ENCODE results near the gene NCS1. TPM values are rescaled to one million over a fixed set of nuclear protein-coding genes. Genes with fewer than 3 reads are reported as not detected.

Gene NCS1
- total RNA-seq, 1 experiment from 2014 or later: 68.7 TPM

GRCh38 chr9:130187523-130187846 lies 15.3 kb downstream of the NCS1 start:
- Histone ChIP-seq H3K4me3 (replicated peaks in 1 of 2; ENCODE audit: low read depth in 1 of 2, low read length in 2 of 2) (peak overlapping the region; percentile 53 to 56), H2AFZ (ENCODE audit: low read depth, low read length, poor library complexity, severe bottlenecking) (no peak overlapping the region), H3K36me3 (ENCODE audit: control insufficient read depth in 1 of 2, insufficient read depth in 2 of 2, low read length in 2 of 2) (no peaks in the 10 kb centered on the region), H3K9me3 (ENCODE audit: control insufficient read depth in 1 of 2, insufficient read depth in 1 of 2, low read depth in 1 of 2, low read length in 2 of 2) (no peaks in the 10 kb centered on the region), H3K4me1 (ENCODE audit: control insufficient read depth in 1 of 2, insufficient read depth in 2 of 2, low read length in 2 of 2) (peaks cover 24 to 56% of the 10 kb centered on the region in 2 experiments), H3K9me2 (ENCODE audit: insufficient read depth) (no peaks in the 10 kb centered on the region), H3K27ac (ENCODE audit: low read depth, low read length) (peak overlapping the region; percentile 75), H3K4me2 (ENCODE audit: low read length) (peak overlapping the region; percentile 86), H3K27me3 (ENCODE audit: insufficient read depth, low read length) (no peaks in the 10 kb centered on the region), H4K20me1 (ENCODE audit: insufficient read depth) (peaks cover 9% of the 10 kb centered on the region; the same call in 1 of the 2 replicates), H3K9ac (ENCODE audit: low read length) (peak overlapping the region; percentile 56), H3K79me2 (ENCODE audit: insufficient read depth, low read length) (peaks cover 96% of the 10 kb centered on the region)
- ATAC-seq (no peak), DNase-seq (ENCODE audit: low read depth, low spot score) (no peak)
- ChIA-PET RAD21 (ENCODE audit: low non-redundant PET in 1 of 2, low total read pairs in 2 of 2, uncharacterized antibody in 2 of 2, unreplicated experiment in 2 of 2) (no interaction called here), POLR2A (no interaction called here), CTCF (no interaction called here)
- no TSS peak for BruUV-seq (replicated peaks)
- intact Hi-C loops (cut with micrococcal nuclease): no loop called here
- TF ChIP-seq CBX3 (IDR thresholded peaks at IDR 0.05; ENCODE audit: low read depth) (no peak), RAD21 (IDR thresholded peaks at IDR 0.05; ENCODE audit: low read depth) (no peak), ZFX (IDR thresholded peaks at IDR 0.05) (no peak), ATF3 (IDR thresholded peaks at IDR 0.05) (no peak), JUND (IDR thresholded peaks at IDR 0.05) (no peak), EGR1 (IDR thresholded peaks at IDR 0.05; ENCODE audit: low read depth) (no peak), CTCF (IDR thresholded peaks at IDR 0.05 in 2 of 3, conservative IDR thresholded peaks at IDR 0.05 in 1 of 3; ENCODE audit: borderline replicate concordance in 1 of 3, insufficient read depth in 1 of 3, low read depth in 2 of 3, low read length in 2 of 3) (no peak), POLR2A (IDR thresholded peaks at IDR 0.05; ENCODE audit: borderline replicate concordance, extremely low read depth, insufficient read depth, insufficient read length) (no peak), YY1 (IDR thresholded peaks at IDR 0.05; ENCODE audit: extremely low read depth, insufficient replicate concordance, low read depth, low read length) (no peak), CEBPB (IDR thresholded peaks at IDR 0.05; ENCODE audit: low read depth) (no peak), TCF7L2 (IDR thresholded peaks at IDR 0.05; ENCODE audit: borderline replicate concordance, extremely low read depth, insufficient read depth, insufficient read length) (no peak), MAX (IDR thresholded peaks at IDR 0.05) (no peak), POLR2AphosphoS5 (IDR thresholded peaks at IDR 0.05; ENCODE audit: low read depth, low read length) (no peak), SIN3A (IDR thresholded peaks at IDR 0.05; ENCODE audit: low read depth) (no peak), ZNF274 (IDR thresholded peaks at IDR 0.05; ENCODE audit: low read depth, low read length) (no peak), SRF (IDR thresholded peaks at IDR 0.05; ENCODE audit: low read depth) (no peak)
